ENCODE data around the gene TLE4. TPM values are rescaled to one million over a fixed set of nuclear protein-coding genes. Genes with fewer than 3 reads are reported as not detected.

The TLE4 gene
- total RNA-seq, 1 donor from 2014 or later: 97.4 TPM

DNA sequence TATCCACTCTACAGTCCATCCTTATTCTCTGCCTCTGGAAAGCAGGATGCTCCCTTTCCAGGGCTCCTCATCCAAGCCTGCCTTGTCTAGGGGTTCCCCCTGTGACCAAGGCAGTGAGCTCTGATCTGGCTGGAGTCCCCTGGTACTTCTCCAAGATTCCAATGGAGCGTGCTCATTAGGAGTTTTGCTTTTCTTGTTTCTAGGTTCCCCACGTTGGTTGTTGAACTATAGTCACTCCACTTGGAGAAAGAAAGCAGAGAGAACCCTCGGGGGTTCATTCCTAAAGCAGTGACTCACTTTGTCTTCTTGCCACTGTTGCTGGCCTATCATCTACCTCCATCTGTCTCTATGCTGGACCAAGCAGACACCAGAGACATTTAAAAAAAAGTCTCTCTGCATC lies 192.6 kb downstream of the TLE4 start:
- no peak for DNase-seq
- Mint-ChIP-seq H3K27me3 (ENCODE audit: unreplicated experiment) (no peaks in the 10 kb centered on the region), H3K36me3 (ENCODE audit: unreplicated experiment) (no peaks in the 10 kb centered on the region), H3K27ac (ENCODE audit: unreplicated experiment) (no peak overlapping the region), H3K9me3 (ENCODE audit: unreplicated experiment) (no peaks in the 10 kb centered on the region), H3K4me1 (ENCODE audit: low read depth, unreplicated experiment) (no peaks in the 10 kb centered on the region), H3K4me3 (ENCODE audit: unreplicated experiment) (no peak overlapping the region)
- TF ChIP-seq, protein P1, sequence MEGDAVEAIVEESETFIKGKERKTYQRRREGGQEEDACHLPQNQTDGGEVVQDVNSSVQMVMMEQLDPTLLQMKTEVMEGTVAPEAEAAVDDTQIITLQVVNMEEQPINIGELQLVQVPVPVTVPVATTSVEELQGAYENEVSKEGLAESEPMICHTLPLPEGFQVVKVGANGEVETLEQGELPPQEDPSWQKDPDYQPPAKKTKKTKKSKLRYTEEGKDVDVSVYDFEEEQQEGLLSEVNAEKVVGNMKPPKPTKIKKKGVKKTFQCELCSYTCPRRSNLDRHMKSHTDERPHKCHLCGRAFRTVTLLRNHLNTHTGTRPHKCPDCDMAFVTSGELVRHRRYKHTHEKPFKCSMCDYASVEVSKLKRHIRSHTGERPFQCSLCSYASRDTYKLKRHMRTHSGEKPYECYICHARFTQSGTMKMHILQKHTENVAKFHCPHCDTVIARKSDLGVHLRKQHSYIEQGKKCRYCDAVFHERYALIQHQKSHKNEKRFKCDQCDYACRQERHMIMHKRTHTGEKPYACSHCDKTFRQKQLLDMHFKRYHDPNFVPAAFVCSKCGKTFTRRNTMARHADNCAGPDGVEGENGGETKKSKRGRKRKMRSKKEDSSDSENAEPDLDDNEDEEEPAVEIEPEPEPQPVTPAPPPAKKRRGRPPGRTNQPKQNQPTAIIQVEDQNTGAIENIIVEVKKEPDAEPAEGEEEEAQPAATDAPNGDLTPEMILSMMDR (IDR thresholded peaks at IDR 0.05; ENCODE audit: partially characterized antibody, unreplicated experiment): no peak

DNA sequence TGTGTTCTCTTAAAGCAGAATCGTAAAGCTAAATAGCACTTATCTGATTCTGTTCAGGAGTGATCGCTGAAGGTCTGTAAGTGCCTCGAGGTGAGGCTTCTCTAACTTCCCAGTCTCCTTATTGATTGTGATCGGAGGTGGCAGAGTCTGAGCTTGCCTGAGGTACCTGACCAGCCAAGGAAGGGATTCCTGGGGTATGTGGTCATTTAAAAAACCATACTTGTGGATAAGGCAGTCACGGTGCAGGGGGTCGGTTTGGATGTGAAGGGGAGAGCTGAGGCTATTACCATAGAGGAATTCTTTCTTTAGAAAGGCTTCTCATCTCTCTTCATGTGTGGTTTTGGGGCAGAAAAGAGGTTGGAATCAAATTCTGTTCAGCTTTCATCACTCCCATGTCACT lies 193.7 kb downstream of the TLE4 start:
- Mint-ChIP-seq H3K4me3 (ENCODE audit: unreplicated experiment) (no peak overlapping the region), H3K4me1 (ENCODE audit: low read depth, unreplicated experiment) (no peaks in the 10 kb centered on the region), H3K36me3 (ENCODE audit: unreplicated experiment) (no peaks in the 10 kb centered on the region), H3K27me3 (ENCODE audit: unreplicated experiment) (no peaks in the 10 kb centered on the region), H3K27ac (ENCODE audit: unreplicated experiment) (no peak overlapping the region), H3K9me3 (ENCODE audit: unreplicated experiment) (no peaks in the 10 kb centered on the region)
- TF ChIP-seq, protein P1 (IDR thresholded peaks at IDR 0.05; ENCODE audit: partially characterized antibody, unreplicated experiment): no peak
- DNase-seq: no peak

DNA sequence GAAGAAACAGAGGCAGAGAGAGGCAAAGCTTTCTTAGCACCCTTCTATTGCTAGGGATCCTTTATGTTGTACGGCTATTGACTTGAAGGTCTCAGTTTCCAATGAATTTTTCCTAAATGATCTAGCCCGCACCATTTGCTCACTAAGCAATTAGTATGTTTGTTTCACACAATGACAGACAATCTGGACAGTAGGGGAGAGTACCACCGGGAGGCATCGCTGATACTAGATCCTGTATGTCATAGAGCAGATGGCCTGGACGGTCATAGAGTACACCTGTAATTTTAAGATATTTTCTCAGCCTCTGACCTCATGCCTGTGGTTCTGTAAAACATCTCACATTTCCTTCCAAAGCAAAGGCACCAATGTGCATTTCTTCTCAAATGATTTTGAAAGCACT lies 194.3 kb downstream of the TLE4 start:
- DNase-seq: no peak
- Mint-ChIP-seq H3K4me3 (ENCODE audit: unreplicated experiment) (no peak overlapping the region), H3K27ac (ENCODE audit: unreplicated experiment) (no peak overlapping the region), H3K4me1 (ENCODE audit: low read depth, unreplicated experiment) (no peaks in the 10 kb centered on the region), H3K27me3 (ENCODE audit: unreplicated experiment) (no peaks in the 10 kb centered on the region), H3K36me3 (ENCODE audit: unreplicated experiment) (no peaks in the 10 kb centered on the region), H3K9me3 (ENCODE audit: unreplicated experiment) (no peaks in the 10 kb centered on the region)
- TF ChIP-seq, protein P1 (IDR thresholded peaks at IDR 0.05; ENCODE audit: partially characterized antibody, unreplicated experiment): no peak

DNA sequence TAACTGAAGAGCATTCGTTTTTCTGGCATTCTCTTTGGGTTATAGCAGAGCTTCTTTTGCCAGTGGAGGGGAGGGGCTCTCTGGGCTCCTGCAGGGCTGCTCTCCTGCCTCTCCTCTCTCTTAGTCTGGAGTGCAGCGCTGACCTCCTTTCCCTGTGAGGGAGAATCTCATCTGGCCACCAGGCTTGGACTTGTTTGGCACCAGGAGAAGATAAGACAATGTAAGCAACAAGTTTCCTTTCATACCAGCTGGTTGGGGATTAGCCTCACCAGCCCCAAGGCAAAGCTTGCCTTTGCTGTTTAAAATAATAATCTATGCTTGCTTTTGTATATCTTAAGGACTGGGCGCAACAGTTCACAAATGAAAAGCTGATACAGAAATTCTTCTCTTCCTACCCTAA lies 196.4 kb downstream of the TLE4 start:
- no peak overlapping the region for H3K27ac Mint-ChIP-seq (ENCODE audit: unreplicated experiment)
- DNase-seq: no peak
- H3K36me3 Mint-ChIP-seq (ENCODE audit: unreplicated experiment): no peaks in the 10 kb centered on the region
- no peak overlapping the region for H3K4me3 Mint-ChIP-seq (ENCODE audit: unreplicated experiment)
- H3K9me3 Mint-ChIP-seq (ENCODE audit: unreplicated experiment): no peaks in the 10 kb centered on the region
- no peaks in the 10 kb centered on the region for H3K27me3 Mint-ChIP-seq (ENCODE audit: unreplicated experiment)
- TF ChIP-seq, protein P1 (IDR thresholded peaks at IDR 0.05; ENCODE audit: partially characterized antibody, unreplicated experiment): no peak
- H3K4me1 Mint-ChIP-seq (ENCODE audit: low read depth, unreplicated experiment): no peaks in the 10 kb centered on the region

DNA sequence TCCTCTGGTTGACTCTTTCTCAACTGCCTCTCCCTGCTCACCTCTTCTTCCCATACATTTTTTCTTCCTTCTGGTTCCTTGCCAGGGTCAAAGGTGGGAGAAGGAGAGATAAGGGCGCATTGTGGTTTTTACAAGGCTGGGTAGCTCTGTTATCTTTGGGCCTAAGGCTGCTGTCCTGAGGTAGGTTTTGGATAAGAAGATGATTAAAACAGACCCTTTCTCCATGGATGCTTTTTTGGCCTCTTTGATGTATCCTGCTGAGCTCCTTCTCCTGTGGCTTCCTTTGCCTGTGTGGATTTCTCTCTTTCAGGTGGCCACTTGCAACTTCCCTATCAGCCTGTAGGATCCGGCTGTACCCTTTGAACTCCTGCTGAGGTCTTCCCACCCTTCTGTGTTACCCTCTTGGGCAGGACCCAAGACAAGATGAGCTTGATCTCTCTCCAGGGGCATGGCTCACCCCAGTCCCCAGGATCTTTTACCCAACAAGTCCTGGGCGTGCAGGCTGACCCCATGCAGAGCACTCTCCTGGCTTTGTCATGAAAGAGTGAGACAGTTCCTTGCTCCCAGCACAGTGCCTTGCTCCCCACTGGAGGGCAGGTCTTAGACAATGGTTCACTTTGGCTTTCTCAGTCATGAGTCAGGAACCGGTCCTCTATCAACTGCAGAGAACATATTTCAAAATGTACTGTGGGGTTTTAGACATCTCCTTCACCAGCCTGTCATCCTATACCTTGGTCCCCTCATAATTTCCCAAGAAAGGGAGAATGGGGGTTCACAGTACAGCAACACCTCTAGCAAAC lies 197.9 kb downstream of the TLE4 start:
- H3K36me3 Mint-ChIP-seq (ENCODE audit: unreplicated experiment): no peaks in the 10 kb centered on the region
- no peak overlapping the region for H3K4me3 Mint-ChIP-seq (ENCODE audit: unreplicated experiment)
- no peaks in the 10 kb centered on the region for H3K9me3 Mint-ChIP-seq (ENCODE audit: unreplicated experiment)
- H3K4me1 Mint-ChIP-seq (ENCODE audit: low read depth, unreplicated experiment): no peaks in the 10 kb centered on the region
- H3K27ac Mint-ChIP-seq (ENCODE audit: unreplicated experiment): no peak overlapping the region
- no peak for DNase-seq
- H3K27me3 Mint-ChIP-seq (ENCODE audit: unreplicated experiment): no peaks in the 10 kb centered on the region
- TF ChIP-seq, protein P1 (IDR thresholded peaks at IDR 0.05; ENCODE audit: partially characterized antibody, unreplicated experiment): no peak

All from glutamatergic neuron (in vitro differentiated cells).